CD14-positive monocyte (primary cell): ENCODE measurements around the gene CCDC106. TPM values are rescaled to one million over a fixed set of nuclear protein-coding genes. Genes with fewer than 3 reads are reported as not detected.
A peak's percentile ranks its signal among the peaks of the same experiment; 100 is the strongest.

Source experiments
- DNase-seq, 3 donors: peaks; one replicate each; pipeline ENCODE4 v3.0.0-alpha.2; 2011 to 2022
- H2AFZ ChIP-seq: 2 replicates; pipeline ENCODE4 v1.6.0; 2012; ENCODE audit warnings: mild to moderate bottlenecking, low read depth, low read length, inconsistent platforms; ENCODE audit not compliant: insufficient read depth, poor library complexity, severe bottlenecking
- H3K27ac ChIP-seq, 2 donors: 1 replicate in 1 of 2; 2 replicates in 1 of 2; pipeline ENCODE4 v1.5.1; 2012 to 2013; ENCODE audit warnings: low read length in 2 of 2, control low read depth in 1 of 2, inconsistent platforms in 1 of 2, low read depth in 1 of 2, mild to moderate bottlenecking in 1 of 2
- H3K27me3 ChIP-seq, 2 donors: one replicate each; pipeline versions ENCODE4 v1.6.0 to v1.6.1; 2011 to 2013; ENCODE audit warnings: low read length in 2 of 2; ENCODE audit not compliant: control insufficient read depth in 2 of 2, insufficient read depth in 2 of 2
- H3K36me3 ChIP-seq, 2 donors: replicated peaks in 1 of 2; 1 replicate in 1 of 2; 2 replicates in 1 of 2; pipeline versions ENCODE4 v1.5.1 to v1.6.1; 2012 to 2013; ENCODE audit warnings: low read length in 2 of 2, control low read depth in 1 of 2, inconsistent platforms in 1 of 2, mild to moderate bottlenecking in 1 of 2; ENCODE audit not compliant: insufficient read depth in 2 of 2, control insufficient read depth in 1 of 2
- H3K4me1 ChIP-seq, 2 donors: 1 replicate in 1 of 2; 2 replicates in 1 of 2; pipeline versions ENCODE4 v1.5.1 to v1.6.1; 2012 to 2013; ENCODE audit warnings: low read length in 2 of 2, control low read depth in 1 of 2, inconsistent platforms in 1 of 2, mild to moderate bottlenecking in 1 of 2, moderate library complexity in 1 of 2; ENCODE audit not compliant: insufficient read depth in 2 of 2, control insufficient read depth in 1 of 2
- H3K4me2 ChIP-seq: replicated peaks from 2 replicates; pipeline ENCODE3; 2012; ENCODE audit warnings: low read length, moderate library complexity, mild to moderate bottlenecking; ENCODE audit not compliant: poor library complexity, severe bottlenecking; ENCODE audit errors: extremely low read depth
- H3K4me3 ChIP-seq, 3 experiments: fragments of 200-600 bp in 1 of 3; sonication (generic) in 1 of 3; replicated peaks in 1 of 3; 1 replicate in 2 of 3; 2 replicates in 1 of 3; pipeline ENCODE4 v1.5.1; 2011 to 2013; ENCODE audit warnings: low read length in 3 of 3, mild to moderate bottlenecking in 3 of 3, control low read depth in 2 of 3, low read depth in 2 of 3, inconsistent platforms in 1 of 3, moderate library complexity in 1 of 3
- H3K79me2 ChIP-seq: 2 replicates; pipeline ENCODE4 v1.6.0; 2012; ENCODE audit warnings: mild to moderate bottlenecking, control low read depth, inconsistent platforms, low read length, moderate library complexity; ENCODE audit not compliant: insufficient read depth
- H3K9ac ChIP-seq: 2 replicates; pipeline ENCODE4 v1.6.0; 2017; ENCODE audit warnings: low read length, mild to moderate bottlenecking; ENCODE audit not compliant: insufficient read depth, poor library complexity, severe bottlenecking
- H3K9me3 ChIP-seq, 2 donors: replicated peaks in 1 of 2; 1 replicate in 1 of 2; 2 replicates in 1 of 2; pipeline versions ENCODE4 v1.5.1 to v1.6.1; 2012 to 2013; ENCODE audit warnings: low read length in 2 of 2, control low read depth in 1 of 2; ENCODE audit not compliant: control insufficient read depth in 1 of 2, insufficient read depth in 1 of 2
- H4K20me1 ChIP-seq: 2 replicates; pipeline ENCODE4 v1.6.0; 2012; ENCODE audit warnings: mild to moderate bottlenecking, low read length, control low read depth, moderate library complexity; ENCODE audit not compliant: insufficient read depth
- H3K27ac Mint-ChIP-seq, 7 donors: one replicate each; pipeline ENCODE4 v1.8.0; 2020; ENCODE audit warnings: mild to moderate bottlenecking in 7 of 7, mixed read lengths in 7 of 7, moderate library complexity in 6 of 7, inconsistent platforms in 2 of 7
- H3K27me3 Mint-ChIP-seq, 3 donors: one replicate each; pipeline ENCODE4 v1.8.0; 2021 to 2022; ENCODE audit warnings: low read depth in 3 of 3, mild to moderate bottlenecking in 3 of 3, mixed read lengths in 3 of 3, moderate library complexity in 3 of 3, inconsistent platforms in 1 of 3
- H3K36me3 Mint-ChIP-seq, 2 donors: one replicate each; pipeline ENCODE4 v1.8.0; 2020; ENCODE audit warnings: mixed read lengths in 2 of 2, inconsistent platforms in 1 of 2, mild to moderate bottlenecking in 1 of 2
- H3K4me1 Mint-ChIP-seq: one replicate; pipeline ENCODE4 v1.8.0; 2020; ENCODE audit warnings: mild to moderate bottlenecking, mixed read lengths
- H3K4me3 Mint-ChIP-seq, 2 donors: one replicate each; pipeline ENCODE4 v1.8.0; 2020; ENCODE audit warnings: mild to moderate bottlenecking in 2 of 2, mixed read lengths in 2 of 2, moderate library complexity in 1 of 2
- H3K9me3 Mint-ChIP-seq, 7 donors: one replicate each; pipeline ENCODE4 v1.8.0; 2020 to 2022; ENCODE audit warnings: mixed read lengths in 7 of 7, mild to moderate bottlenecking in 6 of 7, moderate library complexity in 6 of 7, inconsistent platforms in 2 of 7
- WGBS: methylation state at CpG from one replicate; pipeline ENCODE4 v1.1.5; 2013; ENCODE audit warnings: missing lambda C conversion rate; ENCODE audit not compliant: insufficient coverage; 5-methylcytosine and 5-hydroxymethylcytosine counted together
- intact Hi-C, 2 donors: fragments of 100-400 bp; cut with micrococcal nuclease; formaldehyde crosslinking; loops; one replicate each; pipeline versions ENCODE4 v1.15.0 to v1.15.1; 2023
- polyA plus RNA-seq, 3 donors: library from polyadenylated mRNA; depleted of rRNA in 1 of 3; unstranded in 2 of 3; stranded (reverse) in 1 of 3; fragments of 300-500 nt in 2 of 3; fragments of >200 nt in 1 of 3; fragmentation: Illumina TruSeq in 2 of 3; gene quantifications; 1 replicate in 2 of 3; 2 replicates in 1 of 3; pipeline ENCODE4 v1.2.3, GENCODE V29; 2012 to 2021
- TF ChIP-seq, protein P1 (sequence below): fragments of 200-600 bp; IDR thresholded peaks from one replicate; pipeline ENCODE4 v1.8.0; 2022; ENCODE audit warnings: antibody characterized with exemption, mild to moderate bottlenecking

Gene CCDC106
- polyA plus RNA-seq, 3 donors: 0.74 to 2.4 (median 1.2) TPM

DNA sequence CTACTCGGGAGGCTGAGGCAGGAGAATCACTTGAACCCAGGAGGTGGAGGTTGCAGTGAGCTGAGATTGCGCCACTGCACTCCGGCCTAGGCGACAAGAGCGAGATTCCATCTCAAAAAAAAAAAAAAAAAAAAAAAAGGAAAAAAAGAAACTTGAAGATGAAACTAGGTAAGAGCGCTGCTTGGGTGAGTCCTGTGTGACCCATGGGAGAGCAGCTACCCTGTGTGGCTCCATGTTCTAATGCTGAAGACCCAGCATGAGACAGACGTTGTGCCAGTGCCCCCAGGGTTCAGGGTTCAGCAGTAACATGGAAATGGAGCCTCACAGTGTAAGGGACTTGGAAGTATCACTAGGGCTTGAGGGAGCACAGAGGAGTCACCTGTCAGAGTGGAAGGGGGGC, 29.6 kb upstream of the CCDC106 start:
- peak overlapping the region in 1 of 2 donors; percentile 53 for H3K4me3 Mint-ChIP-seq
- Histone ChIP-seq H3K36me3 (peaks cover 16 to 25% of the 10 kb centered on the region in 2 donors), H3K9ac (no peak overlapping the region), H3K4me2 (no peak overlapping the region), H3K27me3 (no peaks in the 10 kb centered on the region), H3K79me2 (peaks cover 30% of the 10 kb centered on the region), H3K4me1 (peaks cover 52 to 62% of the 10 kb centered on the region in 2 donors), H3K9me3 (no peaks in the 10 kb centered on the region), H2AFZ (no peak overlapping the region), H4K20me1 (peaks cover under 1% of the 10 kb centered on the region), H3K27ac (peak overlapping the region; percentile 52 to 53), H3K4me3 (no peak overlapping the region)
- DNase-seq: no peak
- intact Hi-C loops: no loop called here
- H3K27me3 Mint-ChIP-seq: peaks cover 0 to 4% (median 1%) of the 10 kb centered on the region in 3 donors
- peak overlapping the region; percentile 86 to 97 (median 92) for H3K27ac Mint-ChIP-seq
- peaks cover 49% of the 10 kb centered on the region for H3K4me1 Mint-ChIP-seq
- peaks cover 22 to 45% of the 10 kb centered on the region in 2 donors for H3K36me3 Mint-ChIP-seq
- 90% methylated on average over 2 of the region's 7 CpGs for WGBS
- TF ChIP-seq, protein P1, sequence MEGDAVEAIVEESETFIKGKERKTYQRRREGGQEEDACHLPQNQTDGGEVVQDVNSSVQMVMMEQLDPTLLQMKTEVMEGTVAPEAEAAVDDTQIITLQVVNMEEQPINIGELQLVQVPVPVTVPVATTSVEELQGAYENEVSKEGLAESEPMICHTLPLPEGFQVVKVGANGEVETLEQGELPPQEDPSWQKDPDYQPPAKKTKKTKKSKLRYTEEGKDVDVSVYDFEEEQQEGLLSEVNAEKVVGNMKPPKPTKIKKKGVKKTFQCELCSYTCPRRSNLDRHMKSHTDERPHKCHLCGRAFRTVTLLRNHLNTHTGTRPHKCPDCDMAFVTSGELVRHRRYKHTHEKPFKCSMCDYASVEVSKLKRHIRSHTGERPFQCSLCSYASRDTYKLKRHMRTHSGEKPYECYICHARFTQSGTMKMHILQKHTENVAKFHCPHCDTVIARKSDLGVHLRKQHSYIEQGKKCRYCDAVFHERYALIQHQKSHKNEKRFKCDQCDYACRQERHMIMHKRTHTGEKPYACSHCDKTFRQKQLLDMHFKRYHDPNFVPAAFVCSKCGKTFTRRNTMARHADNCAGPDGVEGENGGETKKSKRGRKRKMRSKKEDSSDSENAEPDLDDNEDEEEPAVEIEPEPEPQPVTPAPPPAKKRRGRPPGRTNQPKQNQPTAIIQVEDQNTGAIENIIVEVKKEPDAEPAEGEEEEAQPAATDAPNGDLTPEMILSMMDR: no peak
- H3K9me3 Mint-ChIP-seq: peaks cover 0 to 2% (median 2%) of the 10 kb centered on the region in 7 donors

DNA sequence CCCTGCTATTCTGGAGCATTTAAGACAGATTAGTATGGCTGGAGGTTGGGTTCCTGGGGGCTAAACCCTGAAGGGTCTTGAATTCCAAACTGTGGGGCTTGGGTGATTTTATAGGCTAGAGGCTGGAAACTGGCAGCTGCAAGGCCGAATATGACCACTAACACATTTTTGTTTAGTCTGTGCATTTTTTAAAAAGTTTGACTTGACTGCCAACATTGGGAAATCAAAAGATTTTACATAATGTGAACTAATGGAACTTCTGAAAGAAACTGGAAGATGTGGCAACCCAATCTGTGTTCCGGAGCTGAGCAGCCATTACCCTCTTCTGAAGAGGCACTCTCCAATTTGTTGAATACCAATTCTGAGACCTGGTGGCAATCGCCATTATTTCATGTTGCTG, 28.7 kb upstream of the CCDC106 start:
- Histone ChIP-seq H3K4me3 (peak overlapping the region in 1 of 3 experiments; percentile 58), H3K27me3 (no peaks in the 10 kb centered on the region), H3K4me1 (peaks cover 58 to 68% of the 10 kb centered on the region in 2 donors), H4K20me1 (no peaks in the 10 kb centered on the region), H3K36me3 (peaks cover 14 to 25% of the 10 kb centered on the region in 2 donors), H3K27ac (peak overlapping the region; percentile 53 to 83), H3K9ac (no peak overlapping the region), H3K4me2 (peak overlapping the region; percentile 71), H3K9me3 (no peaks in the 10 kb centered on the region), H2AFZ (no peak overlapping the region), H3K79me2 (peaks cover 34% of the 10 kb centered on the region)
- WGBS: 55% methylated on average over 2 of the region's 3 CpGs
- H3K4me3 Mint-ChIP-seq: peak overlapping the region; percentile 27 to 76
- intact Hi-C loops: no loop called here
- peaks cover 55% of the 10 kb centered on the region for H3K4me1 Mint-ChIP-seq
- DNase-seq: peak; percentile 43 to 59 (median 52)
- peak overlapping the region; percentile 89 to 97 (median 93) for H3K27ac Mint-ChIP-seq
- H3K27me3 Mint-ChIP-seq: peaks cover 0 to 4% (median 1%) of the 10 kb centered on the region in 3 donors
- peaks cover 0 to 4% (median 0%) of the 10 kb centered on the region in 7 donors for H3K9me3 Mint-ChIP-seq
- TF ChIP-seq, protein P1: peak; percentile 10
- H3K36me3 Mint-ChIP-seq: peaks cover 21 to 42% of the 10 kb centered on the region in 2 donors
